Hematopoietic multipotent progenitor cell treated with erythropoietin and hydrocortisone succinate and interleukin-3 and kit ligand, for 4 days (in vitro differentiated cells): ENCODE measurements around the gene PVRIG.
"Not testable (repeated sequence)": the region's sequence is repeated elsewhere in the genome, so short reads cannot be mapped to it uniquely, and the experiment has no call there.

Experiments used
- DNase-seq: peaks from one replicate; pipeline ENCODE4 v3.0.0-alpha.2; 2015

The PVRIG gene

DNA sequence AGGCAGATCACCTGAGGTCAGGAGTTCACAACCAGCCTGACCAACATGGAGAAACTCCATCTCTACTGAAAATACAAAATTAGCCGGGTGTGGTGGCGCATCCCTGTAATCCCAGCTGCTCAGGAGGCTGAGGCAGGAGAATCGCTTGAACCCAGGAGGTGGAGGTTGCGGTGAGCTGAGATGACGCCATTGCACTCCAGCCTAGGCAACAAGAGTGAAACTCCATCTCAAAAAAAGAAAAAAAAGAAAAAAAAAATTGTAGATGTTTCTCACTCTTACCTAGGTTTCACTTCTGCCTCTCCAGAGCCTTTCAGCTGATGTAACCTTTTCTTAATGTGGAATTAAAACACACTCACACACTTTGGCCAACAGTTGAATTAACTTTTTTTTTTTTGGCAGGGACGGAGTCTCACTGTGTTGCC, 23.8 kb upstream of the PVRIG start:
- not testable (repeated sequence) for DNase-seq

DNA sequence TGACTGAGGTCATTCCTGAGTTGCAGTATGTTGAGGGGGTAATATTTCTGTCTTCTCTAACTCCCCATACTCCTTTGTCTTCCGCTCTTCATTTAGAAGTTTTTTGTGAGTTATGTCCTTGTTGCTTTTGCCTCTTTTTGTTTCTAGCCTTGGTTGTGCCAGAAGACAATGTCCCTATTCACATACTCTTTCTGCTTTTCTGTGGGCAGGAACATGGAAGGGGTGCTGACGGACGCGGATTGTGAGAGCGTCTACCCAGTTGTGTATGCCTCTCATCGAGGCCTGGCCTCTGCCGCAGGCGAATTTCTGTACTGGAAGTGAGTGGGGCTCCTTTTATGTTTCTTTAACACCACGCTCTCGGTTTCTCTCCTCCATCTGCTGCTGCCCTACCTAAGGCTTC, 21.5 kb upstream of the PVRIG start:
- no peak for DNase-seq

DNA sequence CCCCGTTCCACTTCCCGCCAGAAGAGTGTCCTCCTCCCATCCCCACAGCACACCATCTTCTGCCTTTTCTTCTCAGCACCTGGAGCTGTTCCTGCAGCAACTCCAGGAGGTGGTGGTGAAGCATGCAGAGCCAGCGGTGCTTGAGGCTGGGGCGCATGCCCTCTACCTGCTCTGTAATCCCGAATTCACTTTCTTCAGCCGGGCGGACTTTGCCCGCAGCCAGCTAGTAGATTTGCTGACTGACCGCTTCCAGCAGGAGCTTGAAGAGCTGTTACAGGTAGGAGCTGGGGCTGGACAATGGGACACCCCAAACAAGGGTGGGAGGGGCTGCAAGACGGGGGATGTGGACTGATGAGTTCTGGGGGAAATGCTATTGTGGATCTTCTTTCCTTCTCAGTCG, 19.1 kb upstream of the PVRIG start:
- DNase-seq = no peak

DNA sequence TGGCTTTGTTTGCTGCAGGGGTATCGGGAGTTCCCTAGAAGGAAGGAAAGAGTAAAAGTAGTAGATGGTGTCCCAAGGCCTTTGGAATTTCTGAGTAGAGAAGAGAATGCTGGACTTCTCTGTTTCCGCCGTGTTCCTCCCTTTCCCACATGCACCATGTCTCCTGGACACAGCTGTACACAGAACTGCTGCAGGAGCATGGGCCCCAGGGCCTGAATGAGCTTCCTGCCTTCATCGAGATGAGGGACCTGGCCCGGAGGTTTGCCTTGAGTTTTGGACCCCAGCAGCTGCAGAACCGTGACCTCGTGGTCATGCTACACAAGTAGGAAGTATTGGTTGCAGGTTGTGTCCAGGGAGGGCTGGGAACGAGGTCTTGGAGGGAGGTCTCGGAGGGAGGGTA, 15.3 kb upstream of the PVRIG start:
- no peak for DNase-seq

DNA sequence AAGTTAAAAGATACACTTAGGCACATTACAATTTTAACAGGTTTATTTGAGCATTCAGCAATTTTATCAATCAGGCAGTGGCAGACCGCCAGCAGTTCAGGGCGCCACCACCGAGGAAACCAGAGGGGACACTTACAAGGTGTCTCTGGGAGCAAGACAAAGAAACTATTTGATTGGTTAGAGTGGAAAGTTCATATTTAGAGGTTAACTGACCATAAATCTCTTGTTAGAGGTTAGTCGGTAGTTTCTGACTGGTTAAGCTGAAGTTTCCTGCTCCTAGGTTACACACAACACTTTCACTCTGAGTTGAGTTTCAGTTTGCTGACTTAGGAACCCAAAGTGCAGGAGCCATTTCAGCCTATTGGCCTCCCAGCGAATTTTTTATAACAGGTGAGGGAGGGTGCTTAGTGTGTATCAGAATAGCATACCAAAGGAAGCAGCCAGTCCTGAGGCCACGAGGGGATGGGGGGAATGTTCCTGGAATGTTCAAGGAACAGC, 10.8 kb upstream of the PVRIG start:
- DNase-seq = no peak

DNA sequence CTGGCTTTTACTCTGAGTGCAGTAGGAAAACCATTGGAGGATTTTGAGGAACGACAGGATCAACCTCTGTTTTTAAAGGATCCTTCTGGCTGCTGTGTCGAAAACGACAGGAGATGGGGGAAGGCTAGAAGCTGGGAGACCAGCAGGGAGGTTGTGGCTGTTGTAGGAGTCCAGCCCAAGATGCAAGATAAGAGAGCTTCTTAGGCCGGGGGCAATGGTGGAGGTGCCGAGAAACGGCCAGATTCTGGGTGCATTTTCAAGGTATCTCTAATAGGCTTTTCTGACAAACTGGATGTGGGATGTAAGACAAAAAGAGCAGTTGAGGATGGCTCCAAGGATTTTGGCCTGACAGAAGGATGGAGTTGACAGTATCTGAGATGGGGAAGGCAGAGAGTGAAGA, 10.3 kb upstream of the PVRIG start:
- no peak for DNase-seq

DNA sequence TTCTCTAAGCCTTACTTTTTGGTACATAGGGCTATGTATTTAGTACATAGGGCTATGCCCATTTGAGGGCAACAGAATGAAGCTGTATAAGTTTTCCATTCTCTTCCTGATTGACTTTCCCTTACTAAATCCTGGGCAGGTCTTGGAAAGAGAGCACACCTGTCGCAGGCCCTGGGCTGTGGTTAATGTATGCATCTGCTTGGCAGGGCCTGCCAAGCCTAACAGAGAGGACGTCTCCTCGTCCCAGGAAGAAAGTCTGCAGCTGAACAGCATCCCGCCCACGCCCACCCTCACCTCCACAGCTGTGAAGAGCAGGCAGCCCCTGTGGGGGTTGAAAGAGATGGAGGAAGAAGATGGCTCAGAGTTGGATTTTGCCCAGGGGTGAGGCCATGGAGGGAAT, 8.9 kb upstream of the PVRIG start:
- no peak for DNase-seq

DNA sequence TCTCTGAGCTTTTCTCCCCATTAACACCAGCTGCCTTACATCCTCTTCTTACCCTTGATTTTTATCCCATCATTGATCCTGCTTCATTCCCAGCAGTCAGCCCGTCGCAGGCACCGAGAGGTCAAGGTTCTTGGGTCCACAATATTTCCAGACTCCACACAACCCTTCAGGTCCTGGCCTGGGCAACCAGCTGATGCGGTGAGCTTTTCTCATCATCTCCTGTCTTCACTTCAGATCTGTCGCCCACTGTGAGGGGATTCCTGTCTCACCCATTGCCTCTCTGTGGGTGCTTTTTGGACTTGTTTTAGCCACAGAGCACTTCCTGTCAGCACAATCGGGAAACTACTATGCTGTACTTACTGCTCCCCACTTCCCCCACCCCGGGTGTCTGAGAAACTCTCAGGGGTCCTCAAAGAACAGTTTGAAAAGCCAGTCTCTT, 8.4 kb upstream of the PVRIG start:
- DNase-seq = no peak

DNA sequence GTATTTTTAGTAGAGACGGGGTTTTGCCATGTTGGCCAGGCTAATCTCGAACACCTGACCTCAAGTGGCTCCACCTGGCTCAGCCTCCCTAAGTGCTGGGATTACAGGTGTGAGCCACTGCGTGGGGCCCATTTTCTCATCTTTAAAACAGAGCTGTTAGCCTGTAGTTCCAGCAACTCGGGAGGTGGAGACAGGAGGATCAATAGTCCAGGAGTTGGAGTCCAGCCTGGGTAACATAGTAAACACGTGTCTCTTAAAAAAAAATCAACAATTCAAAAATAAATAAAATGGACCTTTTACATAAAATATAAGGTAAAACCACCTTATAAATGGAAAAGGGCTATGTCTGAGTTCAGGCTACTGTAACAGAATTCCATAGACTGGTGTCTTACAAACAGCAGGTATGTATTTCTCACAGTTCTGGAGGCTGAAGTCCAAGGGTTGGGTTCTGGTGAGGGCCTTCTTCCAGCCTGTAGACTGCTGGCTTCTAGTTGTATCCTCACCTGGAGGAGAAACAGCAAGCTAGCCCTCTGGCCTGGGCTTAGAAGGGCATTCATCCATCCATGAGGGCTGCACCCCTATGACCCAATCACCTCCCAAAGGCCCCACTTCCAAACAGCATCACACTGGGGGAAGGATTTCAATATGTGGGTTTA, 7.0 kb upstream of the PVRIG start:
- DNase-seq = no peak

DNA sequence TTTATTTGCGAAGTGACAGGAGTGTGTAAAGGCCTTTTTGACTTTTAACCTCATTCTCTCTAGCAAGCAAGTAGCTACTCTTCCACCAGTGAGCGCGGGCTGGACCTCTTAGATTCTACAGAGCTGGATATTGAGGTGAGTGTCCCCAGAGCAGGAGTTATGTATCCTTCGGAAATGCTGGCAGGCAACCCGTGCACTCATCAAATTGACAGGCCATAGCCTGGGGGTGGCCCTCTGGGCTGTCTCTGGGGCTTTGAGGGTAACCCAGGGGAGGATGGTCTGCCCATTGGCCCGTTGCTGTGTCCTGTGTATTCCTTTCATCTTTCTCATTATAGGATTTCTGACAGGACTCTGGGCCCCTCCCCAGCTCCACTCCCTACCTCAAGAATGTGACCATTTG, 6.1 kb upstream of the PVRIG start:
- no peak for DNase-seq

DNA sequence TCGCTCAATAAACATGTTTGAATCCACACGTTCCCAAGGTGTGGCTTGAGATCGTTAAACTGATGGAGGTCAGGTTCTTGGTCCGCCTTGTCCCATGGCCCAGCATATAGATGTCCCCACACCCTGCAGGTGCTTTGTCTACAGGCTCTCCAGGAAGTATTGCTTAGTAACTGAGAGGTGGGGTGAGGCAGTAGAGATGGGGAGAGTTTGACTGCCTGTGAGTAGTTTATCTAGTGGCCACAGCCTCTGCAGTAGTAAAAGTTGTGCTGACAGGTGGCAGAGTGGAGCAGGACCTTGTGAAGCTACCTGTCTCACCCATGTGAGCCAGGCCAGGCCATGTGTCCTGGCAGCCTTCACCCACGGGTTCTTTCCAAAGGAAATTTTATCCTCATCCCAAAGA, 5.4 kb upstream of the PVRIG start:
- DNase-seq = not testable (repeated sequence)

DNA sequence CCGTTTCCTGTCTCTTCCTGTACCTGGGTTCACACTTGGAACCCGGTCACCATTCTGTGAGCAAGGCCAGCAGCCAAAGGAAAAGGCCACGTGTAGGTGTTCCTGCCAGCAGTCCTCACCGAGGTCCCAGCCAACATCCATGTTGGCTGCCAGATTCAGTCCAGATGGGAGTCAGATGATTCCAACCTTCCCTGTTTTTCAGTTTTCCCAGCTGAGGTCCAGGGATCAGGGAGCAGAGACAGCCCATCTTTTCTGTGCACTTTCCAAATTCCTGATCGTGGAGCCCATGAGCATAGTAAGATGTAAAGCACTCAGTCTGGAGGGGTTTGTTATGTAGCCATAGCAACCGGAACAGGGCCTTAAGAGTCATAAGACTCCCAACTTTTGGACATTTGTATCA, 3.9 kb upstream of the PVRIG start:
- no peak for DNase-seq

DNA sequence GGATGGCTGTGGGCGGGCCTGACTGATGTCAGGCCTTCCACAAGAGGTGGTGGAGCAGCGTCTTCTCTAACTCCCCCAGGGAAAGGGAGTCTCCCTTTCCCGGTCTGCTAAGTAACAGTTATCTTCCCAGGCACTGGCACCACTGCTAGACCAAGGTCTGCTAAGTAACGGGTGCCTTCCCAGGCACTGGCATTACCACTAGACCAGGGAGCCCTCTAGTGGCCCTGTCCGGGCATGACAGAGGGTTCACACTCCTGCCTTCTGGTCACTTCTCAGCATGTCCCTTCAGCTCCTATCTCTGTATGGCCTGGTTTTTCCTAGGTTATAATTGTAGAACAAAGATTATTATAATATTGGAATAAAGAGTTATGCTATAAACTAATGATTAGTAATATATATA, 1.8 kb upstream of the PVRIG start:
- peak; percentile 69 for DNase-seq

DNA sequence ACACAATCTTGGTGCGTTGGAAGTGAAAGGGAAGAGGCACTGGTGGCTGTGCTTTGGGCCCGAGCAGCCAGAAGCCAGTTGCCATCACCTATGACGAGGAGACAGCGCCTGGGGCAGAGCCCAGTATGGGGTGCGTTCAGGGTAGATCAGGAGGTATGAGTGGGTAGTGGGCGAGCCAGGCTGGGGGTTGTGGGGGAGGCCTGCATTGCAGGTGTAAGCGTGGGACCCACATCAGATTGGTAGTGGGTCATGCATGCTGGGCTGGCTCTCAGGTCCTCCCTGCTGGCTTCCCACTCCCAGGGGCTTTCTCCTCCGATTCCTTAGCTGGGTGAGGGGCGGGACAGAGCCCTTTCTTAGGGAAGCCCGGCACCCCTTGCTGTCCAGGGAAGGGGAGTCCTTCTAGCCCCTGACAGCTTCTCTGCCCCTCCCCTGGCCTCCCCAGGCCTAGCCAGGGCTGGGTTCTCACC, 445 bp upstream of the PVRIG start:
- DNase-seq = no peak

DNA sequence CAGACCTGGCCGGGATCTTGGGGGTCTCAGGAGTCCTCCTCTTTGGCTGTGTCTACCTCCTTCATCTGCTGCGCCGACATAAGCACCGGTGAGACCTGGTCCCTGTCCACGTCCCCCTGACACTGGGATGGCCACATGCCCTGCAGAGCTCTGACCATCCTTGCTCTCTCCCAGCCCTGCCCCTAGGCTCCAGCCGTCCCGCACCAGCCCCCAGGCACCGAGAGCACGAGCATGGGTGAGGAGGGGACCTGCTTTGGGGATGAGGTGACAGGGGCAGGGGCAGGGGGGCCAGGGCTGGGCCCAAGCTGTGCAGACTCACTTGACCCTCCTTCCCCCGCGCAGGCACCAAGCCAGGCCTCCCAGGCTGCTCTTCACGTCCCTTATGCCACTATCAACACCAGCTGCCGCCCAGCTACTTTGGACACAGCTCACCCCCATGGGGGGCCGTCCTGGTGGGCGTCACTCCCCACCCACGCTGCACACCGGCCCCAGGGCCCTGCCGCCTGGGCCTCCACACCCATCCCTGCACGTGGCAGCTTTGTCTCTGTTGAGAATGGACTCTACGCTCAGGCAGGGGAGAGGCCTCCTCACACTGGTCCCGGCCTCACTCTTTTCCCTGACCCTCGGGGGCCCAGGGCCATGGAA, 959 bp downstream of the PVRIG start:
- no peak for DNase-seq

DNA sequence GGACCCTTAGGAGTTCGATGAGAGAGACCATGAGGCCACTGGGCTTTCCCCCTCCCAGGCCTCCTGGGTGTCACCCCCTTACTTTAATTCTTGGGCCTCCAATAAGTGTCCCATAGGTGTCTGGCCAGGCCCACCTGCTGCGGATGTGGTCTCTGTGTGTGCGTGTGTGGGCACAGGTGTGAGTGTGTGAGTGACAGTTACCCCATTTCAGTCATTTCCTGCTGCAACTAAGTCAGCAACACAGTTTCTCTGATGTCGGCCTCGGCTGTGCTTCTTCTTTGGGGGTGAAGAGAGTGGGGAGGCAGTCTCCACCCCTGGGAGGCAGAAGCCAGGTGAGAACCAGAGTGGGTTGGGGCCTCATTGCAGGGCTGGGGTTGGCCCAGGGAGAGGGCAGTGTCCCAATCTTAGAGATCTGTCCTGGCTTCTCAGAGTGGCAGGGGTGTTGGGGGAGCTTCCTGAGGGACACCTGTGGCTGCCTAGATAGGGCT, 1.5 kb downstream of the PVRIG start:
- DNase-seq = no peak

DNA sequence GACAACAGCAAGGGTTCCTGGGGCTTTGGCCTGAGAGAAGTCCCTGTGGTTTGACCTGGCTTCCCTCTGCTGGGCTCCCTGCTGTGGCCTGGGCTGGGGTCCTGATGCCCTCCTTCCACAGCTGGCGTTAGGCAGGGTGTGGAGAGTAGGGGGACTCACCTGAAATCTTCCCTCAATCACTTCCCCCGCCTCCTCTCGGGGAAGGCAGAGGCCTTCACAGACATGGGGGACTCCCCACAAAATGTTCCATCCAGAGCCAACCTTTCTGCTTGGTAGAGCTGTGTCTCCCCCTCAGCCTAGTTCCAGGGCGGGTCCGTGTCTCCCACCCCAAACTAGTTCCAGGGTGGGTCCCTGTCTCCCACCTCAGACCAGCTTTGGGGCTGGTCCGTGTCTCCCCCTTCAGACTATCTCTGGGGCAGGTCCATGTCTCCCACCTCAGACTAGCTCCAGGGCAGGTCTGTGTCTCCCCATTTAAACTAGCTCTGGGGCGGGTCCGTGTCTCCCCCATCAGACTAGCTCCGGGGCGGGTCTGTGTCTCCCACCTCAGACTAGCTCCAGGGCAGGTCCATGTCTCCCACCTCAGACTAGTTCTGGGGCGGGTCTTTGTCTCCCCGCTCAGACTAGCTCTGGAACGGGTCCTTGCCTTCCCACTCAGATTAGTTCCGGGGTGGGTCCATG, 2.2 kb downstream of the PVRIG start:
- no peak for DNase-seq

DNA sequence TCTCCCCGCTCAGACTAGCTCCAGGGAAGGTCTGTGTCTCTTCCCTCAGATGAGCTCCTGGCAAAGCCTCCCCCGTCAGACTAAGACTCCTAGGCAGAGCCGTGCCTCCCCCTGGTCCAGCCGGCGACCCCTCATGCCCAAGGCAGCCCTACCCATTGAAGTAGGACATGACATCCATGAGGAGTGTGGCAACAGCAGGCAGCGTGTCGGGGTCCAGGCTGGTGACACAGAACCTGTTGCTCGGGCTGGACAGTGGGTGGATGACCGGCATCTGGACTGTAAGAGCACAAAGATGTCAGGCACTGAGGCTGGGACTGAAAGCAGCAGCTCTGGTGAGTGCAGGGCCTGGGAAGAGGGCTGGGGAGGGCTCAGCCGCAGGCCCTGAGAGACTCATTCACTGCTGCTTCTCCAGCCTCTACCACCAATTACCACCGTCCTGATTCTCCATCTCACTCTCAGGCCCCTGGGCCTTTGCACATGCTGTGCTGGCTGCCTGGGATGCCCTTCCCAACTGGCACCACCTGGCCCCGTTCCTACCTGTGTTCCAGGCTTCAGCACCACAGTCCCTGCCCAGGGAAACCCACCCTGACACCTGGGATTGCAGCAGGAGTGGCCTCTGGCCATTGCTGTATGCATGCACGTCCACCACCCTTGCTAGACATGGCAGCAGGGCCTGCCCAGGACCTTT, 2.8 kb downstream of the PVRIG start:
- DNase-seq = no peak

DNA sequence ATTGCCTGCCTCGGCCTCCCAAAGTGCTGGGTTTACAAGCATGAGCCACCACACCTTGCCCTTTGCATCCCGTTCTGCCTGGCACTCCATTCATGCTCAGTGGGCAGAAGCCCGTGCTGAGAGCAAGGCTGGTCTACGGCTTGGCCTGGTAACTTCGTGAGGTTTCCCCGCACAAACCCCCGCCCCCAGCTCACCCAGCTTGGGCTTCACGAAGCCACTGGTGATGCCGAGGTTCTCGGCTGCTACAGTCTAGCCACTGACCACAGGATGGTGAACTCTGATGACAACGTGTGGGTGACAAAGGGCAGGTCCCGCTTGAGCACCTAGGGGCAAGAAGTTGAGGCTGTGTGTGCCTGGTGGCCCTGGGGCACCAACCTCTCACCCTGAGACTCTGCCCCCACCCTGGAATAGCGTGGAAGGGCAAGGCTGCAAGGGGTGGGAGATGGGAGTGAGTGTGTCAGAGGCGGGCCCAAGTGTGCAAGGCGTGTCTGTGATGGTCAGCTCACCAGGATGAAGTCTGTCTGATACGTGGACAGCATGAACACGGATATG, 3.7 kb downstream of the PVRIG start:
- not testable (repeated sequence) for DNase-seq

DNA sequence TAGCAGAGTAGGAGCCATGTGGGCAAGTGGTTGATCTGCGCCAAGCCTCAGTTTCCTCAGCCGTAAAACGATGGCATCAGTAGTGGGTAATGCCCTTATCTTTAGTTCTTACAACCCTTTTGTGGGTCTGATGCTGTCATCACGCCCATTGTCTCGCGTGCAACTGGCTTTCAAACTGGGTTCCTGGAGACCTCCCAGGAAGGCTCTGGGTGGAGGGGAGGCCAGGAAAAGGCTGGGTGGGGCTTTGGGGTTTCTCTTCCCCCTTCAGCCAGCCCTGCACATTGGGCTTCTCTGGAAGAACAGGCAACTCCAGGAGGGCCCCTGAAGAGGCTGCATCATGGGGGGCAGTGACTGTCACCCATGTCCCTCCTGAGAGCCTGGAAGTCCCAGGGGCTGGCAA, 5.1 kb downstream of the PVRIG start:
- not testable (repeated sequence) for DNase-seq

DNA sequence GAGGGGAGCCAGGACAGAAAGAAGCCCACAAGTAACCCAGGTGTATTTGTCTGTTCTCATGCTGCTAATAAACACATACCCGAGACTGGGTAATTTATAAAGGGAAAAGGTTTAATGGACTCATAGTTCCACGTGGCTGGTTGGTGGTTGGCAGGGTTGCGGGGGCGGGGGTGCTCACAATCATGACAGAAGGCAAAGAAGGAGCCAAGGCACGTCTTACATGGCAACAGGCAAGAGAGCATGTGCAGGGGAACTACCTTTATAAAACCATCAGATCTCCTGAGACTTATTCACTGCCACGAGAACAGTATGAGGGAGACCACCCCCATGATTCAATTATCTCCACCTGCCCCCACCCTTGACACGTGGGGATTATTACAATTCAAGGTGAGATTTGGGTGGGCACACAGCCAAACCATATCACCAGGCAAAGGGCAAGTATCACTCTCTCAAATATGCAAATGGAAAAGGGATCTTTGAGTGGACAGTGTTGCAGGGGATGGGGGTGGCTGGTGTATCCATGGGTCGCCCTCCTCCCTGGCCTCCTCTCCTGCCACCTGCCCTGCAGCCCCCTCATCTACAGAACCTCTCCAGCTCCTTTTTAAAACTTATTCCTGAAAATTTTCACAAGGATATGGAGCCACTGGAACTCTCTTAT, 15.0 kb downstream of the PVRIG start:
- DNase-seq = not testable (repeated sequence)

DNA sequence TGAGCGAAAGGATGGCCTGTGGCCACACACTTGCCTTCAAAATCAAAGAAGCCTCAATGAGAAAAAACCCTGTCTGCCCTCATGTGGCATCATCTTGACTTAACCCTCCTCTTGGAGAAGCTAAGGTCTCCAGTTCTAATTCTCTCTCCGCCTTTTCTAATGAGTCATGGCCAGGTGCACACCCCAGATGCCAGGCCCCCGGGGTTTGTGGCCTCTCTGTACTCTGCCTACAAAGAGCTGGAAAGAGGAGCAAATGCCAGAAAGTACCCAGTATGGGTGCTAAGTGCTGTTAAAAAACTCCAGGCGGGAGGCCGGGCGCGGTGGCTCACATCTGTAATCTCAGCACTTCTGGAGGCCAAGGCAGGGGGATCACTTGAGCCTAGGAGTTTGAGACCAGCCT, 20.2 kb downstream of the PVRIG start:
- not testable (repeated sequence) for DNase-seq
